Measurements from ENCODE around the gene NFIC.

NFIC gene

DNA sequence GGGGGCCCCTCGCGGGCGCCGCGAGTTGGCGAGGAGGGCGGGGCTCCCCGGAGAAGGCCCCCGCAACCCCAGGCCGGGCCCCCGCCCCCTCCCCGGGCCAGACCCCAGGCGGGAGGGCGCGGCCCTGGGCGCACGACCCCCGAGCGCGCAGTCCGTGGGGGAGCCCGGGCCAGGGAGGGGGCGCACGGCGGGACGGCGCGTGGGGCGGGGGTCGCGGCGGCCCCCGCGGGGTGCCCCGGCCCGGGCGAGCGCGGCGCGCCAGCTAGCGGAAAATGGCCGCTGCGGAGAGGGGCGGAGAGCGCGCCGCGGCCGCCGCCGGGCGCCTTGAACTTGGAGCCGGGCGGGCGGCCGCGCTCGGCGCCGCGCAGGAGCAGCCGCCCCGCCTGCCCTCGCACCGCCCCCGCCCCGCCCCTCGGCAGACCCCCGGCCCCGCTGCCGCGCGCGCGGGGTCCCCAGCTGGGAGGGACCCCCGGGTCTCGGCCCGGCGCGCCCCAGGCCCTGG, 6.4 kb upstream of the NFIC start:
- peak; percentile 27 for DNase-seq

- DNase-seq = peak; percentile 72
Measured at GRCh38 chr19:3360421-3361383, 5.7 kb upstream of the NFIC start.

DNA sequence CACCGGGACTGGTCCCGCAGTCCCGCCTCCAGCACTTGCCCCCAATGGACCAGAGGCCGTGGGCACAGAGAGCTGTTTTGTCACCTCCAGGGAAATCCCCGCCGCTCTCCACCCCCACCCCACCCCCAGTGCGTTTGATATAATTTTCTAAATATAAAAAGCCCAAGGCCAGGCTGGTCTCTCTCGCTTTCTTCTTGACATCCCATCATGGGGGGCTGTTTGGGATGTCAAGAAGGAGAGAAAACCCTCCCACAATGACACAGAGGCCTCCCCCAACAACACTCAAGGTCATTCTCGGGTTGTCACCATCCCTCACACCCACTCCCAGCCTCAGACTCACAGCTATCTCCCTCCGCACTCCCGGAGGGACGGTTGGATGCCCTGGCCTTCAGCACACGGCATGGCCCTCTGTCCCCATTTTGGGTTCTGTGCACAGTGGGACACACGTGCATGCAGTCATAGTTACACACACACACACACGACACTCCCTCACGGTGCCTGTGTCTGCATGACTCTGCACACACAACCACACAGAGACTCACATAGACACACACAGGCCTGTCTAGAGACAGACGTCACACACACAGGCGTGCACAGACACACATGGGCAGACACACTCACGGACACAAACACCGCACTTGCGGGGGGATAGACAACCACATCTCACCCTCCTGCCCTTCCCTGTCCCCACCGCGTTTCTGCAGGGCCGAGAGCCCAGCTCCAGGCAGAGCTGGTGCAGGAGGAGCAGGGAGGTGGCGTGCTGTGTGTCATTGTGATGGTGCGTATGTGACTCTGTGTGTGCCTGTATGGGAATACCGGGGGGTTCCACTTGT, 4.8 kb upstream of the NFIC start:
- DNase-seq = no peak

DNA sequence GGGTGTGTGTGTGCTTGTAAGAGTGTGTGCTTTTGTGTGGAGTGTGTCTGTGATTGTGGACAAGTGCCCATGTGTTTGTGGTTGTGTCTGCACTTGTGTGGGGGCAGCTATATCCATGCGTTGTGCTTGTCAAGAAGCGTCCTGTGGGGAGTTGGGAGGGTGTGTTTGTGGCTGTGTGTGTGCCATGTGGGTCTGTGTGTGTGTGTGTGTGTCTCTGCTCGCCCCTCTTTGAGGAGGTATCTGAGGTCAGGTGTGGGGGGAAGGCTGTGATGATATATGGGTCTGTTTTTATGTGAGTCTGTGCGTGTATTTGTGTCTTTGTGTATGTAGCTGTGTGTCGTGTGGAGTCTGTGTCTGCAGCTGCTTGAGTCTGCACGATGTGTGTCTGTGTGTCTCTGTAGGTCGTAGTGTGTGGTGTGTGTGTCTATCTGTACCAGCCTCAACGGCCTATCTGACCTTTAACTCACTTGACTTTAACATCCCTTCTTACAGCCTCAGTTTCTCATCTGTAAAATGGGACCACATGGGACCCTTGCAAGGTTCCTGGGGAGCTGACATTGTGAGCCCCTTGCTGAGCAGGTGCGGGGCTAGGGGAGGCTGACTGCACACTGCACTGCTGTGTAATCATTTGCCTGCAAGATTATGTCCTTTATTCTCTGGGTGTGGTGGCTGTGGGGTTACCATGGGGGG, 4.0 kb upstream of the NFIC start:
- DNase-seq = no peak

- DNase-seq = no peak
Measured at GRCh38 chr19:3363841-3364500, 2.4 kb upstream of the NFIC start.

GRCh38 chr19:3364501-3364858, 1.9 kb upstream of the NFIC start:
- DNase-seq = no peak

GRCh38 chr19:3365093-3365835, 1.1 kb upstream of the NFIC start:
- DNase-seq = no peak

- DNase-seq = no peak
Measured at GRCh38 chr19:3366753-3367627, 607 bp downstream of the NFIC start.

- no peak for DNase-seq
Measured at GRCh38 chr19:3367628-3368440, 1.5 kb downstream of the NFIC start.

DNA sequence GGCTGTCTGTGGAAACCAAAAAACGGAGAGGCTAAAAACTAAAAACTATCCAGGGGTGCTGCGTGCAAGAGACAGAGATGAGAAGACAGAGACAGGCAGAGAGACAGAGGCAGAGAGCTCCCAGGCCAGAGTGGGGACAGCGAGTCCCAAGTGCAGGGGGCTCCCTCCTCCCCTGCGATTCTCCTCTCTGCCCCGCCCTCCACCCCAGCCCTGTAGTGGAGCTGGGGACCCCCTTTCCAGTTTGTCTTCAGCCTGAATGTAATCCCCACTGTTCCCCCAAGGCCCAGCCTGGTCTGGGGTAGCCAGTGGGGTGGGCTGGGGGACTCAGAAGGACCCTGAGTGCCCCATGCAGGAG, 2.0 kb downstream of the NFIC start:
- DNase-seq = no peak

GRCh38 chr19:3368848-3369336, 2.5 kb downstream of the NFIC start:
- no peak for DNase-seq

GRCh38 chr19:3369337-3370213, 3.2 kb downstream of the NFIC start:
- no peak for DNase-seq

GRCh38 chr19:3370214-3370720, 3.9 kb downstream of the NFIC start:
- no peak for DNase-seq

- DNase-seq = no peak
Measured at GRCh38 chr19:3370728-3371591, 4.6 kb downstream of the NFIC start.

GRCh38 chr19:3372413-3372812, 6.0 kb downstream of the NFIC start:
- DNase-seq = no peak

DNA sequence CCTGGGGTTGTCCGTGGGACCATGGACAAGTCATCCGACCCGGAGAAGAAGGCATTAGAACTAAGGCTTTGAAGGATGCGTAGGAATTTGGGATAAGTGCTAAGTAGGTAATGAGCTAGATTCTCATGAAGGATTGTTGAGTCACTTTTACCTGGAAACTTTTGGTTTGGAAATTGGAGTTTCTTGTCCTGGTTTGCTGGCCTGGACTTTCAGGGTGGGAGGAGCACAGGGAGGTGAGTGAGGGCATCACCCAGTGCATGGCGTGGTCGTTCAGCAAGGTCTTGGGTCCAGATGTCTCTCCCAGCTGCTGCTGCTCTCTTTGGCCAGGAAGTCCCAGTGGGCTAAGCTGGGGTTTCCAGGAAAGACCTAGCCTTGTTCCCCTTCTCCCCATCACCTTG, 7.6 kb downstream of the NFIC start:
- no peak for DNase-seq

GRCh38 chr19:3374369-3375112, 8.2 kb downstream of the NFIC start:
- no peak for DNase-seq
